Brain microvascular endothelial cell (primary cell): ENCODE data around the gene OR5T1.

Experiments used
- DNase-seq: peaks from one replicate; pipeline ENCODE4 v3.0.0-alpha.2; 2020
- H3K27ac ChIP-seq: fragments of 250-450 bp; sonication (Bioruptor Pico); 2 replicates; pipeline ENCODE4 v1.5.1; 2020; ENCODE audit warnings: mild to moderate bottlenecking, moderate library complexity
- H3K27me3 ChIP-seq: fragments of 250-450 bp; sonication (Bioruptor Pico); replicated peaks from 2 replicates; pipeline ENCODE4 v1.5.1; 2020; ENCODE audit warnings: mild to moderate bottlenecking
- H3K36me3 ChIP-seq: fragments of 250-450 bp; sonication (Bioruptor Pico); replicated peaks from 2 replicates; pipeline ENCODE4 v1.5.1; 2020; ENCODE audit warnings: mild to moderate bottlenecking
- H3K4me3 ChIP-seq: 2 replicates; pipeline ENCODE4 v1.5.1; 2011; ENCODE audit warnings: low read depth, mild to moderate bottlenecking, control low read depth, low read length, moderate library complexity
- CTCF ChIP-seq: IDR thresholded peaks from 2 replicates; pipeline ENCODE4 v1.5.1; 2011; ENCODE audit warnings: low read depth, mild to moderate bottlenecking, moderate library complexity, low read length, control low read depth, inconsistent platforms; ENCODE audit errors: missing control alignments
- in situ Hi-C: cut with HindIII; loops from 2 replicates; pipeline ENCODE4 v1.10.0; 2017; ENCODE audit warnings: low sequenced_read_pairs, low pct_ligation_motif_present

Gene OR5T1

GRCh38 chr11:56307836-56308235, 33.9 kb downstream of the OR5T1 start:
- TF ChIP-seq CTCF = no peak
- in situ Hi-C loops = no loop called here
- Histone ChIP-seq H3K4me3 (no peak overlapping the region), H3K27ac (no peak overlapping the region), H3K36me3 (no peaks in the 10 kb centered on the region), H3K27me3 (no peaks in the 10 kb centered on the region)
- no peak for DNase-seq

- Histone ChIP-seq H3K27ac (no peak within 1 kb of the TSS), H3K36me3 (no peaks in the 10 kb centered on the region), H3K27me3 (no peaks in the 10 kb centered on the region), H3K4me3 (no peak within 1 kb of the TSS)
- TF ChIP-seq CTCF = no peak
- in situ Hi-C loops = no loop called here
- DNase-seq = no peak
Observed at GRCh38 chr11:56314844-56315243, 40.9 kb downstream of the OR5T1 start, which contains the start of gene OR8K3. Gene OR8K3, plus strand, starts transcription at chr11:56315144. Its CDS starts 3,163 bp downstream, at chr11:56318307.
